ENCODE results near the gene RAB3IL1.

DNA sequence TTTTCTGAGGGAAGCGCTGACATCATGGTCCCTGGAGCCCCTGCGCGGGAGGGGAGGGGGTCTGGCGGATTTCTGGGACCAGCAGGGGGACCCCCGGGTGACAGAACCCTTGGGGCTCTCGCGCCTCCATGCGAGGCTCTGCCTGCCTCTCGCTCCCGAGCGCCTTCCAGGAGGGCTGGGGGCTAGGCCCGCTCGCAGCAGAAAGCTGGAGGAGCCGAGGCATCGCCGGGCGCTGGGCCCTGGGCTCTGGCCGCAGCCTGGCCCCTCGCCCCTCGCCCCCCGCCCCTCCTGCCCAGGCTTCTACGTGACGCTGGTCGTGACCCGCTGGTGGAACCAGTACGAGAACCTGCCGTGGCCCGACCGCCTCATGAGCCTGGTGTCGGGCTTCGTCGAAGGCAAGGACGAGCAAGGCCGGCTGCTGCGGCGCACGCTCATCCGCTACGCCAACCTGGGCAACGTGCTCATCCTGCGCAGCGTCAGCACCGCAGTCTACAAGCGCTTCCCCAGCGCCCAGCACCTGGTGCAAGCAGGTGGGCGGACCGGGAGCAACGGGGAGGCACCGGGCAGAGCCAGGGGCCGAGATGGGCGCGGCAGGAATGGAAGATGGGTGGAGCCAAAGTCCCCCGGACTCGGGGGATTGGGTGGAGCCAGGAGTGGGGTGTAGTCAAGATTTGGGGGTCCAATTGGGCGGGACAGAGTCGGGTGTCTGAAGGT lies 38.2 kb upstream of the RAB3IL1 start:
- TF ChIP-seq, protein P1, sequence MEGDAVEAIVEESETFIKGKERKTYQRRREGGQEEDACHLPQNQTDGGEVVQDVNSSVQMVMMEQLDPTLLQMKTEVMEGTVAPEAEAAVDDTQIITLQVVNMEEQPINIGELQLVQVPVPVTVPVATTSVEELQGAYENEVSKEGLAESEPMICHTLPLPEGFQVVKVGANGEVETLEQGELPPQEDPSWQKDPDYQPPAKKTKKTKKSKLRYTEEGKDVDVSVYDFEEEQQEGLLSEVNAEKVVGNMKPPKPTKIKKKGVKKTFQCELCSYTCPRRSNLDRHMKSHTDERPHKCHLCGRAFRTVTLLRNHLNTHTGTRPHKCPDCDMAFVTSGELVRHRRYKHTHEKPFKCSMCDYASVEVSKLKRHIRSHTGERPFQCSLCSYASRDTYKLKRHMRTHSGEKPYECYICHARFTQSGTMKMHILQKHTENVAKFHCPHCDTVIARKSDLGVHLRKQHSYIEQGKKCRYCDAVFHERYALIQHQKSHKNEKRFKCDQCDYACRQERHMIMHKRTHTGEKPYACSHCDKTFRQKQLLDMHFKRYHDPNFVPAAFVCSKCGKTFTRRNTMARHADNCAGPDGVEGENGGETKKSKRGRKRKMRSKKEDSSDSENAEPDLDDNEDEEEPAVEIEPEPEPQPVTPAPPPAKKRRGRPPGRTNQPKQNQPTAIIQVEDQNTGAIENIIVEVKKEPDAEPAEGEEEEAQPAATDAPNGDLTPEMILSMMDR (IDR thresholded peaks at IDR 0.05), result no peak
- TF ChIP-seq POLR2AphosphoS5 (IDR thresholded peaks at IDR 0.05) (peak in 1 of 3 donors; percentile 35), POLR2A (IDR thresholded peaks at IDR 0.05) (no peak)

Data from breast epithelium (tissue), 3 donors.